HS-27A (cell line): ENCODE data around the gene TMEM115.

Experiments
- DNase-seq: peaks from one replicate; pipeline ENCODE4 v3.0.0-alpha.2; 2012; ENCODE audit warnings: low read depth, missing footprints

Gene TMEM115

DNA sequence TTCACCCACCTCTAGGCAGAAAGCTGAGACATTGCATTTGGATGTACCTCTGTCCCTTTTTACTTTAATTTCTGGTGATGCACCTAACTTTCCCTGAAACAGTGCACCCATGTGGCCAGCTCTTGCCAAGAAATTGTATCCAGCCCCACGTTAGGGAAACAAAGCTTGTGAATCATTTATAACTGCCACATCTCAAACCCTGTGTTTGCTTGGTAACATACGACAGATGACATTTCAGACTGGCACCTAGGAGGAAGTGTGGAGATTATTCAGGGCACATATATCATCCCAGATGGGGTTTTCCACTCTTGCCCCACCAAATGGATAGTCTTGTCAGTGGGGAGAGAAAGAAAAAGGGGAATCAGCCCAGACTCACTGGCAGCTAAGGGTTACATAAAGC, 6.5 kb downstream of the TMEM115 start:
- no peak for DNase-seq

DNA sequence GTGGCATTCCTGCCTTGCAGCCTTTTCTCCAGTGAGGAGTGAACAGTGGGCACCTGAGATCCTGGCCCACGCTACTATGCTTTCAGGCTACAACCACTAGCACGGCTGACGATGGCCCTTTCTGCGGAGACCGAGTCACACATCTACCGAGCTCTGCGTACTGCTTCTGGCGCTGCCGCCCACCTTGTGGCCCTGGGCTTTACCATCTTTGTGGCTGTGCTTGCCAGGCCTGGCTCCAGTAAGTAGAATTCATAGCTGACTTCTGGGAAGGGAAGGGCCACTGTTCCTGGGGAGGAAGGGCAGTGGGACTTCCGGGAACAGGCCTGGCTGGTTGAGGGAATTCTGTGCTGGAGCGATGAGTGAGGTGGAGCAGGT, 8.0 kb downstream of the TMEM115 start:
- DNase-seq, result no peak

DNA sequence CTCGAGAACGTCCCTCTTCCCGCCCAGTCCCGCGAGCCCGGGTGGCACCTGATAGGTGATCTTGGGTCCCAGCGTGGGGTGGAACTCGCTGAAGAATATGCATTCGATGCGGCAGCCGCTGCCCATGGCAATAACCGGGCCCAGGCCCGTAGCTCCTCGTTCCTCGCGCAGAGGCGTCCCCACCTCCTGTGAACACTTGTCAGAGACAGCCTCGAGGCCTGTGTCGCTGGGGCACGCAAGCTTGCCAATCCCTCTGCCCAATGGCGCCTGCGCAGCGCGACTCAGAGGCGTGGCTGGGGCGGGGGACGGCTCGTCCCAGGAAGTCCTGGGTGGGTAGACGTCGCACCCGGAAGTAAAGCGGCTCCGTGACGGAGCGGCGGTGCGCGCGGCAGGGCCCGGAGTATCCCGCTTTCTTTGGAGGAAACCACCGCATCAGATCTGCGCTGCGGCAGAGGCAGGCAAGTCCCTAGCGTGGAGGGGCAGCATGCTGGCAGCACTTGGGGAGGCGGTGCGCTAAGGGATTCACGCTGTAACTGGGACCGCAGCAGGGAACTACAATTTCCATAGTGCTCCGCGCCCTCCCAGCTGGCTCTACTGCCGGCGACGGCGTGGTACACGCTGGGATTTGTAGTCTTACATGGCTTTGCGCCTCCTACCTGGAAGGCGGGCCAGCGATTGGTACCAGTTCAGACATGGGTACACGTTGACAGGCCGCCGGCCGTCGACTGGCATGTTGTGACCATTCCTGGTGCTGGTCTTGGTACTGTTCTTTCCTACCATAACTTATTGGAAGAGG, 8.6 kb downstream of the TMEM115 start, which contains the start of the genes CYB561D2 and NPRL2:
Gene CYB561D2, plus strand, starts transcription at position 336 of the 796 bp plus-strand sequence. CDS start 572 bp downstream, outside the sequence.
Gene NPRL2, minus strand, starts transcription at position 249 of the 796 bp plus-strand sequence. Its CDS starts 123 bp downstream, at position 126.
- peak; percentile 86 for DNase-seq

DNA sequence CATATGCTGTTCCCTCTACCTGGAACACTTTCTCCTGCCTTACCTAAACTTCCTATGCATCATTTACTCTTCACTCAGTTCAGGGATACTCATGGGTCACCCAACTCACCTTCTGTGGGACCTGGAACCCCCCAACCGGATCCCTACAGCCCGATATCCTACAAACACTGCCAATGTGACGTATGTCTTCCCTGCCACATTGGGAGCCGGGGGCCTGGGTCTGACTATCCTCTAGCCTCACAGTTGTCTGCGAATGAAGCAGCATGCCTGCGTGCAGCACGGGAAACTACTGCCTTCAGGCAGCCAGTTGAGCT, 9.2 kb downstream of the TMEM115 start:
- DNase-seq, result no peak

DNA sequence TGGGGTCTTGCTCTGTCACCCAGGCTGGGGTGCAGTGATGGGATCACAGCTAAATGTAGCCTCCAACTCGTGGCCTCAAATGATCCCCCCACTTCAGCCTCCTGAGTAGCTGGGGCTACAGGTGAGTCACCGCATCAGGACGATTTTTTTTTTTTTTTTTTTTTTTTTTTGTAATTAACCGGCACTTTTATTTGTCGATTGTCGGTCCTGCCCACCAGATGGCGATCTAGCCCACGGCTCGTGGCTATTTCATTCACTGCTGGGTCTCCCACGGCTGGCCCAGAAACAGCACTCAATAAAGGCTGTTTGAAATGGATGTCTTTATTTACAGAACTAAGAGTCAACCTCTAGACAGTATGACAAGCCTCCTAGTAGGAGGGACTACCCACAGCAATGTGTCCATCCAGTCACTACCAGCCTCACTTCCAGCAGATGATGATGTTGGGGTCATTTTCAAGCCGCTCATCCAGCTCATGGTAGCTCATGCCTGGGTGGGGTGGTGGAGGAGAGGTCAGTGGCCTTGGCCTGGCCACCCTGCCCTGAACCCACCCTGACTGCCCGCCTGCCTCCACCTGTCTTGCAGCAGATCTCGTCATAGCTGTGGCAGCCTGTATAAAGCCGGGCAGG, 12.0 kb downstream of the TMEM115 start:
- DNase-seq, result peak; percentile 59

DNA sequence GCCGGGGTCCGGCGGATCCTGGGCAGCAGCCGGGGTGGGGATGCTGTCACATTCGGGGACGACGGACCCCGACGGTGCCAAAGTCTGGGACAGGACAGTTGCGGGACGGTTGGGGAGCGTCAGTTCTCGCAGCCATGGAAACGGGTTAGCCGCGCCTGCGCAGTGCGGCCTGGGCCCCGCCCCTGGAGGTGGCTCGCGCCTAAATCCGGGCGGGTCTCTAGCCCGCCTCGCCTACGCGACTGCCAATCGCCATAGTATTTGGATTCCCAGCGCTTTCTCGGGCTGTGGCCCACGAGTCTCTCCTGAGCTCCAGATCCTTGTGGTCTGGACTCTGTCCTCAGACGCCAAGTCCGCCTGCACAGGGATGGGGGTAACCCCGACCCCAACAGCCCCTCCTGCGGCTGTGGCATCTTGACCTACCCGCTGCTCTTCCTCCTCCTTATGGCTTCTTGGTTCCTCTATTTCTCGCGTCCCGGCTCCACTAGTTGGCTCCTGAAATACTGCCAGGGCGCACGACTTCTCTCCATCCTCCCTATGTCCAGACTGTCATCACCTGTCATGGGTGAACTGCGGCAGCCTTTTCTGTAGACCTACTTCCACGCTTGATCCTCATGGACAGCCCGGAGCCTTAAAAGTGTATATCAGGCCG, 13.6 kb downstream of the TMEM115 start, which contains the start of gene ZMYND10:
Gene ZMYND10, minus strand, starts transcription at position 147 of the 649 bp plus-strand sequence. CDS start 153 bp downstream, outside the sequence.
- no peak for DNase-seq

DNA sequence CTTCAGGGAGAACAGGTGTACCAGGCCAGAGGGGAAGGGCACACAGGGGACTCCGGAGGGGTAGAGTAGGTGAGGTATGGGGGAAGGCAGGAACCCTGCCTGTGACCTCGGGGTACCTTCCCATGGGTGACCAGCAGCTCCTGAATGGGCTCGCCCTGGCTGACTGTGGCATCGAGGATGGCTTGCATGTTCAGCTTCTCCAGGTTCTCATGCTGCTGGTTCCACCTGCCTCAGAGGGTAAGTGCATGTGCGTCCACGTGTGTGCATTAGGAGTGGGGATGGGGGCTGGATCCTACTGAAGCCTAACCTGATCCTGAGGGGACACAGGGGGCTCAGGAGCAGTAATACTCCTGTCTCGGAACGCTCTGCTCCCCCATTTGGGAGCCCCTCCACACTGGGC, 14.3 kb downstream of the TMEM115 start:
- no peak for DNase-seq

DNA sequence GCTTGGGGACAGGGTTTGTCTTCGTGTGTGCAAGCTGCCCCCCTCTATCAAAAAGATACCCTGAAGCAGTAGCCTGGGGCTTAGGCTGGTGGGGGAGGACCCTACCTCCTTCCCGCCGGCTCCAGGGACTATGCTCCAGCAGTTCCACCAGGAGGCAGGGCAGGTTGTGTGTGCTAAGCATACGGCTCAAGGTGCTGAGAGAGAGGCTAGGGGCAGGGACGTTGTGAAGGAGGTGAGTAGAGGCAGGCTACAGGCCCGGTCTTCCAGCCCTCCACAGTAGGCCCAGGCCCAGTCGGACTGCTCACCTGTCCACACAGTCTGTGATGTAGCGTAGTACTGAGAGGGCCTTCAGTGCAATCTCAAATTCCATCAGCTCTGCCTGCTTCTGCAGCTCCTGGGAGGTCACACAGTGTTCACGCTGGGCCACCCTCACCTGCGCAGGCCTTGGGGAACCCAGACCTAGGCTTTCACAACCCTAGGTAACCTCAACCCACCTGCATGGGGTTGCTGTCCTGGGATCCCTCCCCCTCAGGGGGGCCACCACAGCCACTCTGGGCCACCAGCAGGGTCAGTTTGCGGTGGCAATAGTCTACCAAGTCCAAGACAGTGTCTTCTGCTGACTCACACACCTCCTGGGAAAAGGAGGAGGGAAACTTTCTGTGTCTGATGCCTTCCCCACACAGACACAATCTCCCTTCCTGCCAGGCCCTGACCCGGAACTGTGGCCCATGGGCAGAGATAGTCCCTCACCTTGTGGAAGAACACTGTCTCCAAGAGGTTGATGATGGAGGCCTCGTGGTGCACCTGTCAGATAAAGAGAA, 16.3 kb downstream of the TMEM115 start:
- DNase-seq, result no peak

DNA sequence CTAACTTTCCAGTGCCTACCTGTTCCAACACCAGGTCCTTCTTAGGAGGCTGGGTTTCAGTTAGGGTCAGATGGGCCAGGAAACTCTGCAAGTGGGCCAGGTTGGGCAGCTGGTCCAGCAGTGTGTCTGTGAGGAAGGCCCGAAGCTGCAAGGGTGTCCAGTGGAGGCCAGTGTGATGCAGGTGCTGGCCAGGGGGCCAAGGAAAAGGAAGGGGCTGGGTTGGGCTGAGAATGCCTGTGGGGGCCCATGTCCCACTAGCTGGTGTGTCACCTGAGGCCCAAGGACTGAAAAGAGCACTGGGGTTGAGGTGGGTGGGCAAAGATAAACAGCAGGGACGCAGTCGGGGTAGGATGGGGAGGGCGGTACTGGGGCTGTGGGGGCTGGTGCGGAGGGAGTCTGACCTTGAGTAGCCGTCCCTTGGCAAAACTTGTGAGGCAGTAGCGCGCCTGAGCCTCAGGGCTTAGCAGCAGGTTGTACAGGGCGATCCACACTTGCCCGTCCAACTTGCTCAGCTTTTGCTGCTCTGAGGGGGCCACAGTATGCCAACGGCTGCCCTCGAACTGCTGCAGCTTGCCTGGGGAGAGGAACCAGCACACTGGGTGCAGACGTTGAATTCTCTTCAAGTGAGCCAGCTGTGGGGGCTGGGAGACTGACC, 17.2 kb downstream of the TMEM115 start:
- DNase-seq, result no peak

DNA sequence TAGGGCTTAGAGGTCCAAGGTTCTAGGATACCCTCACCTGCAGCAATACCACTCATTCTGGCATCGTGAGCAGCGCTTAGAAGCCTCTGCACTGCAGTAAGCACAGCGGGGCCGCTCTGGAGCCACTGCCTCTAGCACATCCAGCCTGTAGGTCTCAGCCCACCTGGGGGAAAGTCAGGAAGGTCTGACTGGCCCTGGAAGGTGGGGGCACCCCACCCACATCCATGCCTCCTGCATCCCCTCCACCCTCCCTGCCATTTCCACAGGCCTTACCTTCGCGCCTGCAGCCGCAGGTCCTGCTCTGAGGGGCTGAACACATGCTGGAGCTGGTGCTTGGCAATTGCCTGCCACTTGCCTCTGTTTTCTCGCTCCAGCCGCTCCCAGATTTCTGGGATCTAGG, 17.8 kb downstream of the TMEM115 start:
- DNase-seq, result no peak

DNA sequence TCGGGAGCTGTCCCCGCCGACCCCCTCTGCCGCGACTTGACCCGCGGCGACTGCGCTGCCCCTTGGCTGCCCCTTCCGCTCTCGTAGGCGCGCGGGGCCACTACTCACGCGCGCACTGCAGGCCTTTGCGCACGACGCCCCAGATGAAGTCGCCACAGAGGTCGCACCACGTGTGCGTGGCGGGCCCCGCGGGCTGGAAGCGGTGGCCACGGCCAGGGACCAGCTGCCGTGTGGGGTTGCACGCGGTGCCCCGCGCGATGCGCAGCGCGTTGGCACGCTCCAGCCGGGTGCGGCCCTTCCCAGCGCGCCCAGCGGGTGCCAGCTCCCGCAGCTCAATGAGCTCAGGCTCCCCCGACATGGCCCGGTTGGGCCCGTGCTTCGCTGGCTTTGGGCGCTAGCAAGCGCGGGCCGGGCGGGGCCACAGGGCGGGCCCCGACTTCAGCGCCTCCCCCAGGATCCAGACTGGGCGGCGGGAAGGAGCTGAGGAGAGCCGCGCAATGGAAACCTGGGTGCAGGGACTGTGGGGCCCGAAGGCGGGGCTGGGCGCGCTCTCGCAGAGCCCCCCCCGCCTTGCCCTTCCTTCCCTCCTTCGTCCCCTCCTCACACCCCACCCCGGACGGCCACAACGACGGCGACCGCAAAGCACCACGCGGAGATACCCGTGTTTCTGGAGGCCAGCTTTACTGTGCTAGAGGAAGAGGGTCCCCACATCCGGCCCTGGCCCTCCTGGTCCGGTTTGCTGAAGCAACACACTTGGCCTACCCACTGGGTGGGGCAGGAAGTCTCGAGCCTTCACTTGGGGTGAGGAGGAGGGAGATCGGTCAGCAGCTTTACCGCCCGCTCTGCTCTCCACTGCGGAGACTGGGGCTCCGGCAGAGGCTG, 18.6 kb downstream of the TMEM115 start, which contains the start of gene RASSF1:
Gene RASSF1, minus strand, starts transcription at position 389 of the 882 bp plus-strand sequence. Its CDS starts 31 bp downstream, at position 358.
- peak; percentile 49 for DNase-seq

DNA sequence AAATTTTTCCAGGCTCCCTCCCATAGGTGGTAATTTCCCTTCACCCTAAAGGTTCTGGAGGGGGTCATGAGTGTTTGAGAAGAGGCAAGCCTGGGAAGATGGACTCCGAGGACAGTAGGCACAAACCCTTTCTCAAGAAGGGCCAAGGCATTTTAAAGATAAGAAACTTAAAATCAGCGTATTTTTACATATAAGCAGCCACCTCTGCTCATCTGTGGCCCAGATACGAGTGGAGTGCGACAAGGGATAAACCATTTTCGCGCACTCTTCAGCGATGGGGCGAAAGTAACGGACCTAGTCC, 19.2 kb downstream of the TMEM115 start:
- no peak for DNase-seq

DNA sequence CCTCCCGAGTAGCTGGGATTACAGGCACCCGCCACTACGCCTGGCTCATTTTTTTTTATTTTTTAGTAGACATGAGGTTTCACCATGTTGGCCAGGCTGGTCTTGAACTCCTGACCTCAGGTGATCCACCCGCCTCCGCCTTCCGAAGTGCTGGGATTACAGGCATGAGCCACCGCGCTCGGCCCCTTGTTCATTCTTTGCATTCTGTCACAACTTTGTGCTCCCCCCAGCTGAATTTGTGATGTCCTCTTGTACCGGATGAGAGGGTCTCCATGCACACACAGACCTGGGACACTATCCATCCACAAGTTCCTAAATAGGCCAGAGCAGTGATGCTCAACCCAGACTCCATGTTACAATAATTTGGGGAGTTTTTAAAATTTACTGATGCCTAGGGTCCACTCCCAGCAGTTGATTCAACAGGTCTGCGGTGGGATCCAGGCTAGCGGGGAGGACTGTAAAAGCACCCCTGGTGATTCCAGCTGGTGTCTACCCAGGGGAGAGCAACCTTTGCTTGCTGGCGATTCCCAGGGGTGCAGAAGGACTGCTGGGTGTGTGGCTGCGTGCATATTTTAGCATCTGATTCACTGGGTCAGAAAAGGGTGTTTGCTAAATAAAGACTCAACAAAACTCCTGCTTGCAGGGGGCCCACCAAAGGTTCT, 19.7 kb downstream of the TMEM115 start:
- DNase-seq, result no peak

DNA sequence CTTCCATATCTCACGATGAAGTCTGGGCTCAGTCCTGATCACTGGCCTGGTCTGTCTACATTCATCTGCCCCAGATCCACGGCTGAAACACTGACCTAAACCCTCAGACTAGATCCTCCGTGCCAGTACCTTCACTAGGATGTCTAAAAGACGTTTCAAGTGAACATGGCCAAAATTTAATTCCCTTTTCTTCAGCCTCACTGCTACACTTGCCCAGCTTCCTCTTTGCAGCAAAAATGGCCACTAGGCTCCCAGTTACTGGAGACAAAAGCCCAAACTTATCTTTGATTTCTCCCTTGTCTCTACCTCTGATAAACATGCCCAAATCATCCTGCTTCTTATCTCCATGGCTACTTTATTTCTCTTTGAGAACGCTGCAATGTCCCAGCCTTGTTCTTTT, 20.4 kb downstream of the TMEM115 start:
- DNase-seq, result no peak

DNA sequence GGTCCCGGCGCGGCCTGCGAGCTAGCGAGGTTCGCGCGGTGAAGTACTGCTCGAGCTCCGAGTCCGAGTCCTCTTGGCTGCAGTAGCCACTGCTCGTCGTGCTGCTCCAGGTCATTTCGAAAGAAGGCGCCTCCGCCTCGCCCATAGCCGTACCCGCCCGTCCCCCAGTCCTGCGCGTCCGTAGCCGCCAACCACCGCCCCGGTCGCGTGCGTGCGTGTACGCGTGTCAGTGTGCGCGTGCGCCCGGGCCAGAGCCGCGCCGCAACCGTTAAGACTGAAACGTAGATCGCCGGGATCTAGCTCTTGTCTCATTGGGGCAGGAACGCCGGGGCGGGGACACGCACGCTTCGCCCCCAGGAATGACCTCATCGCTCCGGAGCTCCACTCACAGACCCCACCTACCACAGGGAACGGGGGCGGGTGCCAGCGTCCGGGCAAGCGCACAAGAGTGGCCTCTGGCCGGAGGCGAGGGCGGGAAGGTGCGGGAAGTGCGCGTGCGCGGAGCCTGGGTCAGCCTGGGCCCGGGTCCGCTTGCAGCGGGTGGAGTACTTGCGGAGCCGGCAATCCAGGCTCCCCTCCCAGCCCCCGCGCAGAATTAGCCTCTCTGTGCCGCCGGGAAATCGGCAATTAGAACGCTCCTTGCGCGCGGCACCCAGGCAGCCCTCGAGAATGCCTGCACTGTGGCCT, 22.0 kb downstream of the TMEM115 start:
- peak; percentile 98 for DNase-seq

DNA sequence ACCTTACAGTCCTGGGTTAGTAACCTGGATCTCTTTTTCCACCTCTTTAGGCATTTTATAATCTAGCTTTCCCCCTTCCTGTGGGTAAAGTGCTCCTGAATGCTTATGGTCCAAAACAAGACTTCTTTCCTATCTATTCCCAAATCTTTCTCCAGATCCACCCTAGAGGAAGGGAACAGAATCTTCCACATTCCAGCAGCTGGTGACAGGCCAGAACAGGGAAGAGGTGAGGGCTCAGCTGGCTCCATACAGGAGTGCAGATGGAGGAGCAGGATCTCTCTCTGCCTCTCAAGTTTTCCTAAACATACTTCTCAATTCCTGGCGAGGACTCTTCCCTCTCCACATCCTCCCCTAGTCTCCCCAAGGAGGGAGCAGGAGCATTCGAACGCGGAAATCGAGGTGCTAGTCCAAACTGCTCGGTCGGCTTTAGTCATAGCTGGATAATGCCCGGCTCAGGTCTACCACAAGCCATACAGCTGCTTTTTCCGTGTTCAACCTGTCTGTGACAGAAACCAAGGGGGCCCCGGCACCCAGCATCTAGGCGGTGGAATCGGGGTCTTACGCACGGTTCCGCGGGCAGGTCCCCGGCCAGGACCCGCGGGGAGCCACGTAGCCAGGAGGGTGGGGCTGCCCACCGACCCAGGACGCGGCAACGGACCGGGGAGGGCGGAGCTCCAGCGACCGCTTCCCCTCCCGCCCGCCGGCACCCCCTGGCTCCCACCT, 22.7 kb downstream of the TMEM115 start:
- DNase-seq, result no peak

DNA sequence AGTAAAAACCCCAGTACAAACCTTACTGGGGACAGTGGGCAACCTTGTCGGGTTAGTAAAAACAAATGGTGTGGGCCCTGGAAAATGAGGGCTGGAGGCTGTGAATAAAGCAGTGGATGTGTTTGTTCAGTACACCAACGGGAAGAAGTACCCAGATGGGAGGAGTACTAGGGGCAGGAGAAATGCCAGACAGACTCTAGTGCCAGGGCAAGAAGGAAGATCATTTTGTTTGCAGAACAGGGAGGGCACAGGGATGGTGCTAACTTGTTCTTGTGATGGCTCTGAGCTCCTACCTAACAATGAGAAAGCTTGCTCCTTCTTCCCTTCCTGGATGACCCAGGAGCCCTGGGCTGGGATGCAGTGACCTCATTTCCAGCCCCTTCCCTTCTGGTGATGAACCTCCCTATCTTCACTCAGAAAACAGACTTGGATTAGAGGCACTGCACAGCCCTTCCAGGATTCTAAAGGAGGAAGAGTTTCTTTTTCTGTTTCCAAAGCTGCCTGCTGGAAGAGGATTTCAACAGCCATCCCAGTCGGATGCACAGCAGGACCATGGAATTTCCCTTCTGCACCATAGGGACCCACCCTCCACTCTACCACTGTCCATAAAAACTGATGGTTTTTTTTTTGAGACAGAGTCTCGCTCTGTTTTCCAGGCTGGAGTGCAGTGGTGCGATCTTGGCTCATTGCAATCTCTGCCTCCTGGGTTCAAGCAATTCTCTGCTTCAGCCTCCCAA, 24.8 kb downstream of the TMEM115 start:
- no peak for DNase-seq

DNA sequence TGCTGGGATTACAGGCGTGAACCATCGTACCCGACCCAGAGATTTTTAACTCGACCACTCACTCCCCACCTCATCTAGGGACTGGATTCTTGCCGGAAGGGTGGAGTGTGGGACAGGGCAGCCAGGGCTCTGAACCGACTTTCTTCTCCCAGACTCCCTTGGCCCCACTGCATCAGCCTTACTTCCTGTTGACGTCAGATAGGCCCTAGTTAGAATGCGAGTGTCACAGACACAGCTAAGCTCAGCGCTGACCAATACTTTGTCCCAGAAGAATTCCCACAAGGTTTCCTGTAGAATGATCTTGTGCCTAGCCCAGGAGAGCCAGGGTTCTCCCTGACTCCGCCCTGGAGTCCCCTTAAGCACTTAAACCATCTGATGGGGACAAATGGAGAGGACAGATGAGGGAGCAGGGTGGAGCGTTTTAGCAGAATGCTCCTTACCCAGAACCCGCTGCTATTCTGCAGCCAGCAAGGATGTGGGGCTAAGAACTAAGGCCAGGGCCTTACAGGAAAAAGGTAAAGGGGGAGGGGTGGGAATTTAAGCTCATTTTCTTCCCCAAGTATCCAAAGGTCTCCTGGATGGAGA, 25.5 kb downstream of the TMEM115 start:
- DNase-seq, result no peak
